DOHH2 (cell line): ENCODE results near the gene FCRL4.

Source experiments
- CTCF ChIP-seq: fragments of 200-600 bp; sonication (generic); IDR thresholded peaks from one replicate; pipeline ENCODE4 v1.5.1; 2014; ENCODE audit warnings: antibody characterized with exemption, mild to moderate bottlenecking, low read depth, low read length; ENCODE audit not compliant: poor library complexity, severe bottlenecking
- EZH2phosphoT487 ChIP-seq: fragments of 200-600 bp; sonication (generic); IDR thresholded peaks from 2 replicates; pipeline ENCODE4 v1.6.1; 2017; ENCODE audit warnings: borderline replicate concordance, mild to moderate bottlenecking, antibody characterized with exemption, low read length, moderate library complexity, mixed read lengths

GRCh38 chr1:157574836-157575235, 23.0 kb downstream of the FCRL4 start:
- TF ChIP-seq CTCF = no peak
- no peak for TF ChIP-seq EZH2phosphoT487
